ENCODE measurements around the gene SH2D6.

DNA sequence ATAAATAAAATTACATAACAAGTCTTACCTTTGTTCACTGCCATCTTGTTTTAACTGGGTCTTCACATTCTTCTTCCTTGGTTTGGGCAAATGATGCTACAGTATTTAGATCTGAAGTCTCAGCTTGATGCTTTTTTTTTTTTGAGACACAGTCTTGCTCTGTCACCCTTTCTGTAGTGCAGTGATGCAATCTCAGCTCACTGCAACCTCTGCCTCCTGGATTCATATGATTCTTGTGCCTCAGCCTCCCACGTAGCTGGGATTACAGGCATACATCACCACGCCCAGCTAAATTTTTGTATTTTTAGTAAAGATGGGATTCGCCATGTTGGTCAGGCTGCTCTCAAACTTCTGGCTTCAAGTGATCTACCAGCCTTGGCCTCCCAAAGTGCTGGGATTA, 67.3 kb downstream of the SH2D6 start:
- TF ChIP-seq, protein P1, sequence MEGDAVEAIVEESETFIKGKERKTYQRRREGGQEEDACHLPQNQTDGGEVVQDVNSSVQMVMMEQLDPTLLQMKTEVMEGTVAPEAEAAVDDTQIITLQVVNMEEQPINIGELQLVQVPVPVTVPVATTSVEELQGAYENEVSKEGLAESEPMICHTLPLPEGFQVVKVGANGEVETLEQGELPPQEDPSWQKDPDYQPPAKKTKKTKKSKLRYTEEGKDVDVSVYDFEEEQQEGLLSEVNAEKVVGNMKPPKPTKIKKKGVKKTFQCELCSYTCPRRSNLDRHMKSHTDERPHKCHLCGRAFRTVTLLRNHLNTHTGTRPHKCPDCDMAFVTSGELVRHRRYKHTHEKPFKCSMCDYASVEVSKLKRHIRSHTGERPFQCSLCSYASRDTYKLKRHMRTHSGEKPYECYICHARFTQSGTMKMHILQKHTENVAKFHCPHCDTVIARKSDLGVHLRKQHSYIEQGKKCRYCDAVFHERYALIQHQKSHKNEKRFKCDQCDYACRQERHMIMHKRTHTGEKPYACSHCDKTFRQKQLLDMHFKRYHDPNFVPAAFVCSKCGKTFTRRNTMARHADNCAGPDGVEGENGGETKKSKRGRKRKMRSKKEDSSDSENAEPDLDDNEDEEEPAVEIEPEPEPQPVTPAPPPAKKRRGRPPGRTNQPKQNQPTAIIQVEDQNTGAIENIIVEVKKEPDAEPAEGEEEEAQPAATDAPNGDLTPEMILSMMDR (IDR thresholded peaks at IDR 0.05) = no peak
- TF ChIP-seq POLR2A (IDR thresholded peaks at IDR 0.05) = no peak

All from body of pancreas (tissue), 4 donors.